ENCODE data around the gene ATF7IP. TPM values are rescaled to one million over a fixed set of nuclear protein-coding genes. Genes with fewer than 3 reads are reported as not detected.
A peak's percentile ranks its signal among the peaks of the same experiment; 100 is the strongest.

The ATF7IP gene
- total RNA-seq, 1 experiment from 2014 or later, result 25.4 TPM

DNA sequence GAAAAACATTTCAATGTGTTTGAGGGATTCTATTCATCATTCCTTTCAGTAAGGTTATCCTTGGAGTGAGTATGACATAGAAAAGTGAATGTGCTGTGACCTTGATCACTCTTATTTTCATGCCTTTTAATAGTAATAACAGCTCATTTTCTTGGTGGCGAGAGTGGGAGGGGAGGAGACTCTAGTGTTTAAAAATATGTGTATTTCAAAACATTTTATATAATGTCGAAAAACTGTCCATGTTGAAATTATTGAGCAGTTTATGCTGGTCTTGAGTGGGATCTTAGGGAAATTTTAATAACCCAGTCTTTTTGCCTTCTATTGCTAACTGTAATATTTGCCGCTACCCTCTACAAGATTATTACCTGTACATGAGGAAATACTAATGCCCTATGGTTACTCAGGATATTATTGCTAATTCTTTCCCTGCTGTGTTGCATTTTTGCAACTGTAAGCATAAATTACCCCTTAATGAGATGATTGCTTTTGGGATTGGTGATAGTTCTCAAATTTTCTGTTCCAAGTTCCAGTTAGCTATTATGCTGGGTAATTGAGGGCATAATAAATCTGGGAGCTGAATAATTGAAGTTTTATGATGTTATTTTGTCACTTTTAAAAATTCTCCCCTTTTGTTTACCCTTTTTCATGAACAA lies 21.9 kb downstream of the ATF7IP start:
- in situ Hi-C loops (cut with HindIII; ENCODE audit: low pct_unique_long_range_greater_than_20kb, low sequenced_read_pairs), result no loop called here
- ChIA-PET POLR2A (no interaction called here), CTCF (no interaction called here)
- BruUV-seq (replicated peaks), result no TSS peak
- Histone ChIP-seq H3K36me3 (ENCODE audit: control insufficient read depth, insufficient read depth, low read length) (no peaks in the 10 kb centered on the region; the same call in 1 of the 2 replicates), H3K27me3 (ENCODE audit: control insufficient read depth, insufficient read depth, low read length) (no peaks in the 10 kb centered on the region), H3K27ac (ENCODE audit: low read length) (peak overlapping the region; percentile 86; the same call in 1 of the 2 replicates), H3K9me3 (ENCODE audit: control insufficient read depth, insufficient read depth, low read depth, low read length) (no peaks in the 10 kb centered on the region), H3K4me3 (ENCODE audit: low read depth in 2 of 2, low read length in 2 of 2) (no peak overlapping the region), H3K4me1 (ENCODE audit: control insufficient read depth, insufficient read depth, low read length) (peaks cover 24% of the 10 kb centered on the region)
- intact Hi-C loops (cut with micrococcal nuclease; ENCODE audit: unreplicated experiment), result no loop called here
- ATAC-seq (no peak), DNase-seq (ENCODE audit: low read depth, low spot score) (no peak)
- no peak for TF ChIP-seq CTCF (IDR thresholded peaks at IDR 0.05)
- no peak for TF ChIP-seq SIN3A (IDR thresholded peaks at IDR 0.05; ENCODE audit: borderline replicate concordance, insufficient read depth, low read depth, low read length)
- TF ChIP-seq POLR2AphosphoS5 (IDR thresholded peaks at IDR 0.05; ENCODE audit: low read depth, low read length), result no peak
- no peak for TF ChIP-seq TCF7L2 (IDR thresholded peaks at IDR 0.05; ENCODE audit: low read depth, low read length)
- TF ChIP-seq REST (IDR thresholded peaks at IDR 0.05; ENCODE audit: insufficient read depth in 1 of 2, low read depth in 2 of 2, low read length in 1 of 2), result no peak

DNA sequence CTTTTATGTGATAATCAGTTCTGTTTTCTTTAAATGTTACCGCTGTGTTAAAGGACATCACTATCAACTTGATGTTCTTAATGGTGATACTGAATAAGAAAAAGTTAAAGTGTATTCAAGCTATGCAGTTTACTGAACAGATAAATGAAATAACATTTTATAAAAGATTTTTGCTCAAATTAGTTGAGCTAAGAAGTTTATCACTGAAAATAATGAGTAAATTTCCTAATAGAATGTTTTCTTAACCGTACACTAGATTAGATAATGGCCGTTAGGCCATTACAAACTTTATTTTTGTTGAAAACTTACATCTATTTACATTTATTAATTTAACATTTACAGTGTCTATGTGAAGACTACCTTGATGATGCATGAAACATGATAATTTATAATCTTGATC lies 25.0 kb downstream of the ATF7IP start:
- Histone ChIP-seq H3K4me1 (ENCODE audit: control insufficient read depth, insufficient read depth, low read length) (peaks cover 32% of the 10 kb centered on the region), H3K27ac (ENCODE audit: low read length) (peak overlapping the region; percentile 84), H3K4me3 (ENCODE audit: low read depth in 2 of 2, low read length in 2 of 2) (peak overlapping the region in 1 of 2 experiments; percentile 4; a peak in 1 of 4 replicates), H3K27me3 (ENCODE audit: control insufficient read depth, insufficient read depth, low read length) (no peaks in the 10 kb centered on the region), H3K9me3 (ENCODE audit: control insufficient read depth, insufficient read depth, low read depth, low read length) (no peaks in the 10 kb centered on the region), H3K36me3 (ENCODE audit: control insufficient read depth, insufficient read depth, low read length) (no peaks in the 10 kb centered on the region; the same call in 1 of the 2 replicates)
- DNase-seq (ENCODE audit: low read depth, low spot score), result no peak
- TF ChIP-seq REST (IDR thresholded peaks at IDR 0.05; ENCODE audit: insufficient read depth in 1 of 2, low read depth in 2 of 2, low read length in 1 of 2) (no peak), TCF7L2 (IDR thresholded peaks at IDR 0.05; ENCODE audit: low read depth, low read length) (no peak), SIN3A (IDR thresholded peaks at IDR 0.05; ENCODE audit: borderline replicate concordance, insufficient read depth, low read depth, low read length) (no peak), POLR2AphosphoS5 (IDR thresholded peaks at IDR 0.05; ENCODE audit: low read depth, low read length) (no peak), CTCF (IDR thresholded peaks at IDR 0.05) (no peak)
- intact Hi-C loops (cut with micrococcal nuclease; ENCODE audit: unreplicated experiment) (loop anchor here (10.0 kb wide), 1 partner anchor 136 kb away; no protein-coding TSS in a partner anchor), in situ Hi-C loops (cut with HindIII; ENCODE audit: low pct_unique_long_range_greater_than_20kb, low sequenced_read_pairs) (no loop called here)
- no peak for ATAC-seq
- CTCF ChIA-PET, result no interaction called here
- POLR2A ChIA-PET, result no interaction called here
- BruUV-seq (replicated peaks), result no TSS peak
